OCI-LY7 (cell line): ENCODE results near the gene ZC3H7B. TPM values are rescaled to one million over a fixed set of nuclear protein-coding genes. Genes with fewer than 3 reads are reported as not detected.

Source experiments
- BruUV-seq: library from RNA; stranded (reverse); fragments of 400-500 nt; replicated peaks from 2 replicates; lab custom pipeline; 2021; lab: Mats Ljungman, UMichigan
- CTCF ChIA-PET: fragments of 300-600 bp; sonication (Branson Sonifier 250); formaldehyde crosslinking; loops from one replicate; lab custom pipeline; 2022; ENCODE audit warnings: antibody characterized with exemption; ENCODE audit not compliant: unreplicated experiment; lab: Charles Lee
- POLR2A ChIA-PET: fragments of 300-600 bp; sonication (Branson Sonifier 250); formaldehyde crosslinking; loops from one replicate; lab custom pipeline; 2022; ENCODE audit warnings: antibody characterized with exemption; lab: Charles Lee
- DNase-seq: peaks from one replicate; pipeline ENCODE4 v3.0.0-alpha.2; 2015; ENCODE audit warnings: low spot score
- H2AFZ ChIP-seq: fragments of 200-600 bp; sonication (generic), shearing (Covaris generic); 2 replicates; pipeline ENCODE4 v1.6.1; 2014; ENCODE audit warnings: mild to moderate bottlenecking, antibody characterized with exemption, low read length, moderate library complexity
- H3K27ac ChIP-seq: fragments of 200-600 bp; sonication (generic); 2 replicates; pipeline ENCODE4 v1.5.1; 2014; ENCODE audit warnings: mixed run types, low read depth, mild to moderate bottlenecking, moderate library complexity, low read length, inconsistent platforms; ENCODE audit not compliant: poor library complexity, severe bottlenecking
- H3K36me3 ChIP-seq: fragments of 200-600 bp; sonication (generic); 2 replicates; pipeline ENCODE4 v1.6.1; 2014; ENCODE audit warnings: mild to moderate bottlenecking, antibody characterized with exemption, low read length, moderate library complexity, mixed read lengths; ENCODE audit not compliant: insufficient read depth
- H3K4me1 ChIP-seq: fragments of 200-600 bp; sonication (generic); 2 replicates; pipeline ENCODE4 v1.5.1; 2014; ENCODE audit warnings: mild to moderate bottlenecking, low read length; ENCODE audit not compliant: insufficient read depth, poor library complexity, severe bottlenecking
- H3K4me2 ChIP-seq: fragments of 200-600 bp; sonication (generic); 2 replicates; pipeline ENCODE4 v1.6.1; 2014; ENCODE audit warnings: mild to moderate bottlenecking, low read length
- H3K4me3 ChIP-seq: fragments of 200-600 bp; sonication (generic); 2 replicates; pipeline ENCODE4 v1.5.1; 2014; ENCODE audit warnings: mild to moderate bottlenecking, low read depth, low read length; ENCODE audit not compliant: poor library complexity, severe bottlenecking
- H3K79me2 ChIP-seq: fragments of 200-600 bp; sonication (generic); 2 replicates; pipeline ENCODE4 v1.6.1; 2016; ENCODE audit warnings: low read depth, mild to moderate bottlenecking, low read length, moderate library complexity, mixed read lengths; ENCODE audit not compliant: insufficient read depth
- H3K9me2 ChIP-seq: fragments of 200-600 bp; sonication (generic); 2 replicates; pipeline ENCODE4 v1.6.1; 2016; ENCODE audit warnings: mild to moderate bottlenecking, low read length, mixed read lengths; ENCODE audit not compliant: insufficient read depth
- H3K9me3 ChIP-seq: fragments of 200-600 bp; sonication (generic); 2 replicates; pipeline ENCODE4 v1.6.1; 2014; ENCODE audit warnings: mild to moderate bottlenecking, mixed run types, low read length, mixed read lengths
- H4K20me1 ChIP-seq: fragments of 200-600 bp; sonication (generic); 2 replicates; pipeline ENCODE4 v1.6.1; 2014; ENCODE audit warnings: mild to moderate bottlenecking, antibody characterized with exemption, low read length, moderate library complexity, mixed read lengths; ENCODE audit not compliant: insufficient read depth
- EZH2phosphoT487 ChIP-seq: fragments of 200-600 bp; sonication (generic); IDR thresholded peaks from 2 replicates; pipeline ENCODE4 v1.6.1; 2018; ENCODE audit warnings: low read depth, borderline replicate concordance, mild to moderate bottlenecking, mixed run types, antibody characterized with exemption, low read length, moderate library complexity, mixed read lengths
- intact Hi-C: fragments of 100-400 bp; cut with micrococcal nuclease; formaldehyde crosslinking; loops from one replicate; pipeline ENCODE4 v1.10.0; 2022; ENCODE audit not compliant: unreplicated experiment
- total RNA-seq, 2 experiments: library from RNA; depleted of rRNA in 1 of 2; stranded (reverse); fragments of >200 nt in 1 of 2; shearing (Covaris generic) in 1 of 2; gene quantifications; 2 replicates each; pipeline ENCODE4 v1.2.3, GENCODE V29; 2014 to 2022
- TF ChIP-seq, protein P1 (sequence below): fragments of 200-600 bp; sonication (generic); conservative IDR thresholded peaks from 2 replicates; pipeline ENCODE4 v1.5.1; 2014; ENCODE audit warnings: mild to moderate bottlenecking, antibody characterized with exemption, low read length, moderate library complexity, mixed read lengths

Gene ZC3H7B
- total RNA-seq, 2 experiments from 2014 or later: 46.7 to 56.3 TPM

DNA sequence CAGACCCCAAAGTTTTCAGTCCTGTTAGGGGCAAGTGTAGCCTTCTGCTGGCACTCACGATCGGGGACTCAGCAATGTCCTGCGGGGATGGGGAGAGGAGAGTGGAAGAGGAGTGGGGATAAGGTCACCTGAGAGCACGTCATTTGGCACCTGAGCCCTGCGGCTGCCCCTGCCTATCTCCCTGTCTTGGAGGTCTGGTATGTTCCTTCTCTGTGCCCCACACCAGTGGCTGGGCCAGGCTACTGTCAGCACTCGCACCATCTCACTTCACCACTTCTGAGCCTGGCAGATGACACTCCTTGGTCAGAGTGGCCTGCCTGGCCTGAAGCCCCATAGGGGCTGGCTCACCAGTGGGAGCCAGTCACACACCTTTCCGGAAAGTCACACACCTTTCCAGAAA is 40.5 kb upstream of the ZC3H7B start:
- TF ChIP-seq, protein P1, sequence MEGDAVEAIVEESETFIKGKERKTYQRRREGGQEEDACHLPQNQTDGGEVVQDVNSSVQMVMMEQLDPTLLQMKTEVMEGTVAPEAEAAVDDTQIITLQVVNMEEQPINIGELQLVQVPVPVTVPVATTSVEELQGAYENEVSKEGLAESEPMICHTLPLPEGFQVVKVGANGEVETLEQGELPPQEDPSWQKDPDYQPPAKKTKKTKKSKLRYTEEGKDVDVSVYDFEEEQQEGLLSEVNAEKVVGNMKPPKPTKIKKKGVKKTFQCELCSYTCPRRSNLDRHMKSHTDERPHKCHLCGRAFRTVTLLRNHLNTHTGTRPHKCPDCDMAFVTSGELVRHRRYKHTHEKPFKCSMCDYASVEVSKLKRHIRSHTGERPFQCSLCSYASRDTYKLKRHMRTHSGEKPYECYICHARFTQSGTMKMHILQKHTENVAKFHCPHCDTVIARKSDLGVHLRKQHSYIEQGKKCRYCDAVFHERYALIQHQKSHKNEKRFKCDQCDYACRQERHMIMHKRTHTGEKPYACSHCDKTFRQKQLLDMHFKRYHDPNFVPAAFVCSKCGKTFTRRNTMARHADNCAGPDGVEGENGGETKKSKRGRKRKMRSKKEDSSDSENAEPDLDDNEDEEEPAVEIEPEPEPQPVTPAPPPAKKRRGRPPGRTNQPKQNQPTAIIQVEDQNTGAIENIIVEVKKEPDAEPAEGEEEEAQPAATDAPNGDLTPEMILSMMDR: no peak
- TF ChIP-seq EZH2phosphoT487: no peak
- ChIA-PET POLR2A (no interaction called here), CTCF (no interaction called here)

DNA sequence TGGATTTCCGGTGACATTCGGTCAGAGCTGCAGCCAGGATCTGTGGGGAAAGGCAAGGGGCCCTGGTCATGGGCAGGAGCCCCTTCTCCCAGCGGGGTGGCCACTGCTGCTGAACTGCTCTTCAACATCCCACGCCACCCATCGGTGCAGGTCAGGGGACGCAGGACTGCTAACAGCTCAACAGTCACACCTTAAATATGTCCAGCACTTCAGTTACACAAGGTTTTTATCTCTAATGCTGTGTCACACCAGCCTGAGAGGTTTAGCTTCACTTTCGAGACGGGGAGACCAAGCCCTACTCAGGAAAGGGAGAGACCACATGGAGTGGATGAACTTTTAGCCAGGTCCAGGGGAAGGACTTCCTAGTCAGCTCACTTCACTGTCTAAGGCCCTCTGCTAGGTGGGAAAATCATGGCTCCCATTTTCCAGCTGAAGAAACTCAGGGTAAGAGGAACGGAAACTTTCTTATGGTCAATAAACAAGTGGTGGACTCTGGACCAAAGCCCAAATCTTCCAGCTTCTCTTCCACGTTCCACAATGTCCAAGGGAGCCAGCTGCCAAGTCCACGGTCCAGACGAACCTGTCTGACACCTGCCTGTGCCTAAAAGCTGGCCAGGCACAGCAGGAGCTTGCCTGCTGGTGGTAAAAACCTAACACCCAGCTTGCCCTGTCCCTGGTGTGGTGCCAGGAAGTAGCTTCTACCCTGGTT is 39.6 kb upstream of the ZC3H7B start:
- no TSS peak for BruUV-seq
- POLR2A ChIA-PET: interaction anchor here (0.5 kb wide), 1 partner anchor 120 kb away, joined by 4 read pairs; the partner anchor contains the start of gene TEF
- intact Hi-C loops: no loop called here
- H4K20me1 ChIP-seq: no peaks in the 10 kb centered on the region
- no peaks in the 10 kb centered on the region for H3K9me2 ChIP-seq
- H3K27ac ChIP-seq: no peak overlapping the region
- no peak overlapping the region for H2AFZ ChIP-seq
- H3K9me3 ChIP-seq: no peaks in the 10 kb centered on the region
- no peak overlapping the region for H3K4me2 ChIP-seq
- H3K36me3 ChIP-seq: peaks cover 97% of the 10 kb centered on the region
- H3K4me1 ChIP-seq: no peaks in the 10 kb centered on the region
- CTCF ChIA-PET: no interaction called here
- TF ChIP-seq, protein P1: no peak
- no peak for TF ChIP-seq EZH2phosphoT487
- H3K4me3 ChIP-seq: no peak overlapping the region
- no peaks in the 10 kb centered on the region for H3K79me2 ChIP-seq
- DNase-seq: no peak

More for the DNA sequence above, 40.5 kb upstream of the ZC3H7B start:
- intact Hi-C loops: no loop called here
- Histone ChIP-seq H3K4me3 (no peak overlapping the region), H3K9me3 (no peaks in the 10 kb centered on the region), H2AFZ (no peak overlapping the region), H4K20me1 (no peaks in the 10 kb centered on the region), H3K27ac (no peak overlapping the region), H3K4me1 (no peaks in the 10 kb centered on the region), H3K36me3 (peaks cover 98% of the 10 kb centered on the region), H3K79me2 (no peaks in the 10 kb centered on the region), H3K4me2 (no peak overlapping the region), H3K9me2 (no peaks in the 10 kb centered on the region)
- no peak for DNase-seq
- BruUV-seq: no TSS peak

DNA sequence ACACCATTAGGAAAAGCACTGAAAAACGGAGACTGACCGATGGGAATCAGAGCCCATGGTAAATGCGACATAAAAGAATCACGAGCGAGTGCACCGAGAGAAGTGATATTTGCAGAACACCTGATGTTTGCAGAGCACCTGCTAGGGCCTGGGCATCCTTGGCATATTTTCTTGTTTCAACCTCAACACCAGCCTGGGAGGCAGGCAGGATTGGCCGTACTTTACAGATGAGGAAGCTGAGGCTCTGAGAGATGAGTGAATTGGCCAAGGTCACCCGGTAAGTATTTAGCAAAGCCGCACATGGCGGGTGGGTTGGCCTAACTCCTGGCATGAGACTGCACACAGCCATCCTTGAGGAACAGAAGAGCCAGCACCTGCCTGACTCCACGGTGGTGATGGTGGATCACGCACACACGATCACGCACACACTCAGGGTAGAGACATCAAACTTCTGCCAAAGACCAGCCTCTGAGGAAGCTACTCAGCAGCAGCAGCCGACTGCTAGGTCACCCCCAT is 39.0 kb upstream of the ZC3H7B start:
- Histone ChIP-seq H3K36me3 (peaks cover 97% of the 10 kb centered on the region), H3K9me3 (no peaks in the 10 kb centered on the region), H3K4me1 (no peaks in the 10 kb centered on the region), H3K79me2 (no peaks in the 10 kb centered on the region), H4K20me1 (no peaks in the 10 kb centered on the region), H3K4me3 (no peak overlapping the region), H2AFZ (no peak overlapping the region), H3K9me2 (no peaks in the 10 kb centered on the region), H3K4me2 (no peak overlapping the region), H3K27ac (no peak overlapping the region)
- no peak for DNase-seq
- ChIA-PET POLR2A (no interaction called here), CTCF (no interaction called here)
- no TSS peak for BruUV-seq
- TF ChIP-seq, protein P1: no peak
- TF ChIP-seq EZH2phosphoT487: no peak
- intact Hi-C loops: no loop called here
